HTR-8/SVneo (cell line): Measurements from ENCODE around the gene SURF1.
"Not testable (repeated sequence)": the region's sequence is repeated elsewhere in the genome, so short reads cannot be mapped to it uniquely, and the experiment has no call there.

Experiments used
- DNase-seq: peaks from one replicate; pipeline ENCODE4 v3.0.0; 2011; ENCODE audit warnings: low spot score, mixed read lengths; ENCODE audit not compliant: insufficient read length
- FAIRE-seq: peaks from 2 replicates; lab custom pipeline; 2011; peaks lifted over from hg19 to GRCh38; lab: Jason Lieb, UNC

Gene SURF1, protein sequence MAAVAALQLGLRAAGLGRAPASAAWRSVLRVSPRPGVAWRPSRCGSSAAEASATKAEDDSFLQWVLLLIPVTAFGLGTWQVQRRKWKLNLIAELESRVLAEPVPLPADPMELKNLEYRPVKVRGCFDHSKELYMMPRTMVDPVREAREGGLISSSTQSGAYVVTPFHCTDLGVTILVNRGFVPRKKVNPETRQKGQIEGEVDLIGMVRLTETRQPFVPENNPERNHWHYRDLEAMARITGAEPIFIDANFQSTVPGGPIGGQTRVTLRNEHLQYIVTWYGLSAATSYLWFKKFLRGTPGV

GRCh38 chr9:133356391-133357091 lies at the start of gene SURF1, which contains the start of gene SURF2:
SURF1 (minus strand) TSS chr9:133356487; CDS start chr9:133356453, 34 bp downstream.
SURF2 (plus strand) TSS chr9:133356550; CDS start chr9:133356593, 43 bp downstream.
- DNase-seq (peak; percentile 76), FAIRE-seq (no peak)

- DNase-seq (no peak), FAIRE-seq (no peak)
Observed at GRCh38 chr9:133405508-133406438, 49.5 kb upstream of the SURF1 start.

GRCh38 chr9:133404454-133405002 lies 48.2 kb upstream of the SURF1 start:
- no peak for FAIRE-seq
- no peak for DNase-seq

DNA sequence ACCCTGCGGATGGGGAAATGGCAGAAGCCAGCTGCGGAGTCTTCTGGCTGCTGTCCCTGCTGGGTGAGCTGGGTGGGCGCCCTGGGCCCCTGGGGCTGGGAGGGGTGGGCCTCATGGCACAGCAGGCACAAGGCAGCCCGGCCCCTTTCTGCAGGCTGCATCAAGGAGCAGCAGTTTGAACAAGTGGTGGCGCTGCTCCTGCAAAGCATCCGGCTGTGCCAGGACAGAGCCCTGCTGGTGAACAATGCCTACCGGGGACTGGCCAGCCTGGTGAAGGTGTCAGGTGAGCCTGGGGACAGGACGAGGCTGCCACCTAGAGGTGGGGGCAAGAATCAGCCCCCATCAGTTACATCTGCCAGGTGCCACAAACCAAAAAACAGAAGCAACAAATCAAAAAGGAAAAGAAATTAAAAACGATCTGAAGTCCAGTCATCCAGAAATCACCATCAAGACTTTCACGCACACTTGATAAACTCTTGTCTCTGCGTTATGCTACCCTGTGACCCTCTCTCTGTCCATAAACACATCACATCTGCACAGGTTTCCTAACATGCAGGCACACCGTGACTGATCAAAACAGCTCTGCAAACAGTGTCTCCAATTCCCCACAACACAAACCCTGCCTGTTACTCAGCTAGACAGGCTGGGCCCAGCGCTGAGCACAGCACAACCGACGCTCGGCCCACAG lies 47.6 kb upstream of the SURF1 start:
- FAIRE-seq (no peak), DNase-seq (peak; percentile 23)

DNA sequence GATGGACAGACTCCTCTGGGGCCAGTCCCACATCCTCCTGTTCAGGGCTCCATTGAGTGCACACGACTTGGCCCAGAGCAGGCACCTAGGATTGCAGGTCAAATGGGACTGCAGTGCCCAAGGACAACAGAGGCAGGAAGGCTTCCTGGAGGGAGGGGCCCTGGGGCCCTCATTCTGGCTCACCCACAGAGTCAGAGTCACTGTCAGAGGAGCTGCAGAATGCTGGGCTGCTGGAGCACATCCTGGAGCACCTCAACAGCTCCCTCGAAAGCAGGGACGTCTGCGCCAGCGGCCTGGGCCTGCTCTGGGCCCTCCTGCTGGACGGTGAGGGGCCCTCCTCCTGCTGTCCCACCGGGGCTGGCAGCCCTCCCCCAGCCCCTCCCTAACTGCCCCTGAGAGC lies 46.4 kb upstream of the SURF1 start:
- DNase-seq: no peak
- FAIRE-seq: no peak

- FAIRE-seq (no peak), DNase-seq (no peak)
Observed at GRCh38 chr9:133401588-133401987, 45.3 kb upstream of the SURF1 start.

GRCh38 chr9:133400292-133400691 lies 44.0 kb upstream of the SURF1 start:
- DNase-seq (no peak), FAIRE-seq (no peak)

DNA sequence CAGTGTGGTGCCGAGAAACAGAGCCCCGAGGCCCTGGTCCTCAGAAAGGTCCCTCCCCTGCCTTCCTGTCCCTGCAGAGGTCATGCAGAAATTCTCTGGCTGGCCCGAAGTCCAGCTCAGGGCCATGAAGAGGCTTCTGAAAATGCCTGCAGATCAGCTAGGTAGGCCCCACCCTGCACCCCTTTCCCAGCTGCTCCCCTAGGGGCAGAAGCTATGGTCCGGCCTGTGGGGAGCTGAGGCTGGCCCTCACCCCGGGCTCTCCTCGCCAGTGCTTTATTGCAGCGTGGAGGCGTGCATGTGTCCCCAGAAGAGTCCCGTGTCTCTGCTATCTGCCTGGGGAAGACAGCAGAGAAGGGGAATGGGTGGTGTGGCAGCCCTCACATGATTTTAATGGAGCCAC lies 41.6 kb upstream of the SURF1 start:
- no peak for DNase-seq

GRCh38 chr9:133397370-133397769 lies 41.1 kb upstream of the SURF1 start:
- FAIRE-seq: no peak
- no peak for DNase-seq

More for the DNA sequence above, 41.6 kb upstream of the SURF1 start:
- no peak for FAIRE-seq

- DNase-seq (no peak), FAIRE-seq (no peak)
Observed at GRCh38 chr9:133396952-133397351, 40.7 kb upstream of the SURF1 start.

DNA sequence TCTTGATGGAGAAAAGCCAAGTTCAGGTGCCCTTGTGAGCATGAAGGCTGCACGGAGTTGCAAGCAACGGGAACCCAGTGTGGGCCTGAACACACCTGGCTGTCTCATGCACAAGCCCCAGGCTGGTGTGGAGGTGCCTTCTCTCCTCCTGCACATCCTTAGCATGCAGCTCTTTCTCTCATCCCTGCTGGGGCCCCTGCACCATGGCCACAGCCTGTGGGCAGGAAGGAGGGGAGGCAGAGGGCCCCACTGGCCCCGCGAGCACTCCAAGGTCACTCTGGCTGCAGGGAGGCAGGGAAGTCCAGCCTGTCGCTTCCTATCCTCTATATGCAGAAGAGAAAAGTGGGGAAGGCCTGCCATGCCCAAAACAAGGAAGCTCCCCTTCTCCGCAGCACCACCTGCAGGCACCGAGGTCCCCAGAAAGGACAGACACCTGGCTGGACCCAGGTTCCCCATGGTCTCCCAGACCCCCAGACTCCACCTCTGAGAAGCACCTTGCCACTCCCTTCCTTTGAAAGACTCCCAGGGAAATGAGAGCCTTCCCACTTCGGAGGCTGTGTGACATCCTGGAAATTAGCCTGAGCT lies 38.5 kb upstream of the SURF1 start:
- no peak for FAIRE-seq
- no peak for DNase-seq

GRCh38 chr9:133393399-133393798 lies 37.1 kb upstream of the SURF1 start:
- FAIRE-seq (no peak), DNase-seq (no peak)

- FAIRE-seq, DNase-seq: not testable (repeated sequence)
Observed at GRCh38 chr9:133392308-133392707, 36.0 kb upstream of the SURF1 start.

GRCh38 chr9:133391449-133391848 lies 35.2 kb upstream of the SURF1 start:
- not testable (repeated sequence) for FAIRE-seq, DNase-seq

- no peak for FAIRE-seq
- no peak for DNase-seq
Observed at GRCh38 chr9:133390713-133391112, 34.4 kb upstream of the SURF1 start.

GRCh38 chr9:133389562-133389961 lies 33.3 kb upstream of the SURF1 start:
- FAIRE-seq (no peak), DNase-seq (no peak)

DNA sequence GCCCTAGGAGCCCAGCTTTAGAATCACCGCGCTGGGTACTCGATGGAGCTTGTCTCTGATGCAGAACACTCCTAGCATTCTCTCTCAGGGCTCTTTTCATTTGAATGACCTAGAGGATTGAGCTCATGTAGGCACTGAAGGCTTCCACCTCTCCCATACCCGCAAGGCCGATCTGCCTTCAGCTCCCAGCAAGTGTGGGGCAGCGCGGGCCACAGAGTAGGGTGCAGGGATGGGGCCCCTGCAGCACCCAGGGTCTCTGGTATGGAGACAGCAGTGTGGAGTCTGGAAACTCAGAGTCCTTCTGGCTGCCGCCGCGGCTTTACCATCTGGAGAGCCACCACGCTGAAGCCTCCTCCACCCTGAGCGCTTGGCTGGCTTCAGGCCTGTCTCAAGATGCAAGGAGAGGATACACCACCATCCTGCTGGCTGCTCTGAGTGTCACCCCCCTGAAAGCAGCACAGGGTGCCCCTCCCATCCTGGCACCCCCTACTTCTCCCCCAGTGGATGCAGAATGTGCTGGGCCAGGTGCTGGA lies 32.8 kb upstream of the SURF1 start:
- FAIRE-seq (no peak), DNase-seq (no peak)

GRCh38 chr9:133387680-133388079 lies 31.4 kb upstream of the SURF1 start:
- FAIRE-seq: no peak

DNA sequence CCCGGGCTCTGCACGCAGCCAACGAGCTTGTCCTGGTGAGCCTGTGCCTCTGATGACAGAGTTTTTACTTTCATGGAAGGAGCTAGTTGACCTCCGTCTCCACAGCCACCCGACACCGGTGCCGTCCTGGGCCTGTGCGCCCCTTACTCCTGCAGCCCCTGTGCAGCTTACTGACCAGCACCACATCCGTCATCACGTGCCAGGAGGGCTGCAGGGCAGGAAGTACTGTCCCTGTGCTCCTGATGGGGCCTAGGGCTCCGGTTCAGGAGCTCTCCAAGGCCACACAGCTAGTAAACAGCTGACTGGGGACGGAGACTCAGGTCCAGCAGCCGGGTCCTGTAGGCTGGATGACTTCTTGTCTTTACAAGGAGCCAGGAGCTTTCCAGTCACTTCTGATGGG lies 30.1 kb upstream of the SURF1 start:
- FAIRE-seq (no peak), DNase-seq (no peak)

More at GRCh38 chr9:133387680-133388079, 31.4 kb upstream of the SURF1 start:
- no peak for DNase-seq
